Measurements from ENCODE around the gene MDGA2. TPM values are rescaled to one million over a fixed set of nuclear protein-coding genes. Genes with fewer than 3 reads are reported as not detected.
"Not testable (repeated sequence)": the region's sequence is repeated elsewhere in the genome, so short reads cannot be mapped to it uniquely, and the experiment has no call there.

Gene MDGA2
- total RNA-seq, 1 donor from 2014 or later, result 0.12 TPM

DNA sequence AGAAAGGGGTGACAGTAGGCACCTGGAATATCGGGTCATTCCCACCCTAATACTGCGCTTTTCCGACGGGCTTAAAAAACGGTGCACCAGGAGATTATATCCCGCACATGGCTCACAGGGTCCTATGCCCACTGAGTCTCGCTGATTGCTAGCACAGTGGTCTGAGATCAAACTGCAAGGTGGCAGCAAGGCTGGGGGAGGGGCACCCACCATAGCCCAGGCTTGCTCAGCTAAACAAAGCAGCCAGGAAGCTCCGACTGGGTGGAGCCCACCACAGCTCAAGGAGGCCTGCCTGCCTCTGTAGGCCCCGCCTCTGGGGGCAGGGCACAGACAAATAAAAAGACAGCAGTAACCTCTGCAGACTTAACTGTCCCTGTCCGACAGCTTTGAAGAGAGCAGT is 503.5 kb downstream of the MDGA2 start:
- DNase-seq (ENCODE audit: extremely low read depth, low read depth, low spot score), result not testable (repeated sequence)

DNA sequence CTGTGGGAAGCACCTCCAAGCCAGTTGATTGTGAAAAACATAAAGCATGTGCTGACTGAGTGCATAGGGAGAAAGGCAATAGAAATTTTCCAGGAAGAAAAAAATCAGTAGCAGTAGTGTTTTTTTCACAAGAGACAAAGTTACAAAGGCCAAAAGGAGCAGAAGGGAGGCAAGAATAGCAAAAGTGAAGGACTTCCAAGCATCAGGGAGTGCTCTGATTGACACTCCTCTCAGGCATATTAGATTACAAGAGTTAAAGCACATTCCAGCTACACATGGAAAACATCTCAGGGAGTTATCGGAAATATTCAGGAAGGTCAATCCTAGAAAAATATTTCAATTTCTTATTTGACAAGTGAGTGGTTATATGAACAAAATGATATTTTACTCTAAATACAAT is 508.0 kb downstream of the MDGA2 start:
- DNase-seq (ENCODE audit: extremely low read depth, low read depth, low spot score), result no peak

DNA sequence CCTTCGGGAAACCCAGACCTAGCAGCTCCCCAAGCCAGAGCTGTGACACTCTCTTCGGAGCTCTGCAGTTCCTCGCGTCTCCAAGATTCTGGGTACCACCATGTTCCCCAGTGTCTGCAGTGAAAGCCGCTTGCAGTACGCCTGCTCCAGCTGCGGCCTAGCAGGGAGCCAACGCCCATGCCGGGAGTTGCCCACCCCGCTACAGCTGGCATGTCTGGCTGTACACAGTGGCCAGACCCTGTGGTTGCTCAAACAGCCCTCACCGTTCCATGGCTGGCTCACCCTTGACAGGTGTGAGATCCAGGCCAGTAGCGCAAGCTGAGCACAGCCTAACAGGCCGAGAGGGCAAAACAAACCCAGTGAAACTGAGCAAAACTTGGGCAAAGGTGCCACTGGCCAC is 520.0 kb downstream of the MDGA2 start:
- no peak for DNase-seq (ENCODE audit: extremely low read depth, low read depth, low spot score)

DNA sequence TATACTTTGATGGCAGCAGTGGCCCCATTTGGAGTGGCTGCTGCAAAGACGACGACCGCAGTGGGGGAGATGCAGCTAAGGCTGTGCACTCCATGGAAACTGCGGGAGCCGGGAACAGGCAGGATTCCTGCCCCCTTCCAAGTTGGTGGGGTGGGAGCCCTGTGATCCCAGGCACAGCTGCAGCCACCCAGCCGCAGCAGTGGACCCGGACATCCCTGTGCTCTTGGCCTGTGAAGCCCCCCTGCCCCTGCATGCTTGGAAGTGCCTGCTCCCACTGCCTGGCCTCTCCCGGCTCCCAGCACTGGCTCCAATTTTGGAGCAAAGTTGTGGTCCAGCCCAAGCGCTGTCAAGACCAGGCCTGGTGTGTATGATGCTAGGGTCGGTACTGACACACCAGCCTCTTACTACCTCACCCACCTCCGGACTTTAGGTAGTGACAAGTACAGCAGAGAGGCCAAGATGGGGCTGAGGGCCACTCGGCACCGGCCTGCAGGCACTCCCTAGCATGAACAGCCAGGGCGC is 521.1 kb downstream of the MDGA2 start:
- no peak for DNase-seq (ENCODE audit: extremely low read depth, low read depth, low spot score)

DNA sequence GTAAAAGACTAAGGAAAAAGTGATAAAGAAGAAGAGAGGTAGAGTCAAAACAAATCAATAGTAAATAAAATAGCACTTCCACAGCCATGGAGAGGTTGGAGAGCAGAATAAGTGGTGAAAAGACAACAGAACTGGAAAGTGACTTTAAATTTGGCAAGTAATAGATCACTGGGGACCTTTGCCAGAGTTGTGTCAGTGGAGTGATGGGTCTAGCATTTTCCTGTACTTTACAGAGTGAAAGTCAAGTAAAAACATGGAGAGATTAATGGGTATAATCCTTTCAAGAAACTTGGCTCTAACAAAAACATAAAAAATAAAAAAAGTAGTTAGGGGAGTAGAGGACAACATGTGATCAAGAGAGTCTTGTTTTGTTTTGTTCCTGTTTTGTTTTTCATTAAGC is 521.7 kb downstream of the MDGA2 start:
- DNase-seq (ENCODE audit: extremely low read depth, low read depth, low spot score), result no peak

DNA sequence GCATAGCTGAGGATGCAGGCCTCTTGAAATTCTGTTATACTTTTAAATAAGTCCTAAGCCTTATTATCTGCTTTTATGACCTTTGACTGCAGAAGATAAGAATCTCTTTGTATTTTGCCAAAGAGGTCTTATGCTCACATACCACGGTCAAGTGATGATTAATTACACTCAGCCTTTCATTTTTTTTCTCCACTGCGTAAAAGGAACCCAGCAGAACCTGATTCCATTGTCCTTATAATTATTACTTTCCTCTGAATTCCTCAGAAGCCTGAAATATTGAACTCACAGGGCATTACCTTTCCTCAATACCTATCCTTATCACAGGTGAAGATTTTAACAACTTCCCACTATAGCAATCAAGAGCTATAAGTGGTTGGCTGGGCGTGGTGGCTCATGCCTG is 525.1 kb downstream of the MDGA2 start:
- DNase-seq (ENCODE audit: extremely low read depth, low read depth, low spot score), result no peak

DNA sequence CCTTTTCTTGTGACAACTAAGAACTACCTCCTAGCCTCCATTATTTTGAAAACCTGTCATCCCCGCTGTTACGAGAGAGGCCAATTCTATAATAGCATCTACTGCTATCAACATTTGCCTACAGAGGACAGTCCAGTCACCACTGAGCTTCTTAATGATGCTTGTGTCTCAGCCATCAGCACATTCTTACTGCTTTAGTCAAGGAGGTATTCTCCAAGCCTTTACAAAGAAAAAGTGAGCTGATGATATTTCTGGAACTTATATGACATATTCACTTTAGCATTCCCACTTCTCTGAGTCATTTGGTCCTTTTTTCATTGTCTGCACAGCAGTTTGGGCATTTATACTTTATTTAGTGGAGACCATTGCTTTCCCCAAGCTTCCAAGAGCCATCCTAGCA is 526.1 kb downstream of the MDGA2 start:
- DNase-seq (ENCODE audit: extremely low read depth, low read depth, low spot score), result no peak

DNA sequence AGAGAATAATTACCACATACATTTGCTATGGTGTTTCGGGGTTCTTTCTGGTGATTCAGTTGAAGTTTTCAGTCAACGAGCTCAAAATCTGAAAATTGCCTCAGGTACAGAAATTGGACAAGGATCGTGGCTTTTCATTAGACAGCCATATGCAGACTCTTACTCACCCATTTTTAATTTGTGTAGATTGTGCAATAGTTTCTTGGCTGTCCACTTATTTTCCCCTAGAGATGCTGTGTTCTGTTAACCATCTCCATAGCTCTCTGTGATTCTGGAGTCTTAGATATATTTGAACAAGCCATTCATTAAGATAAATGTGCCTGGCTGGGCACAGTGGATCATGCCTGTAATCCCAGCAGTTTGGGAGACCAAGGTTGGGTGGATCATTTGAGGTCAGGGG is 526.7 kb downstream of the MDGA2 start:
- no peak for DNase-seq (ENCODE audit: extremely low read depth, low read depth, low spot score)

DNA sequence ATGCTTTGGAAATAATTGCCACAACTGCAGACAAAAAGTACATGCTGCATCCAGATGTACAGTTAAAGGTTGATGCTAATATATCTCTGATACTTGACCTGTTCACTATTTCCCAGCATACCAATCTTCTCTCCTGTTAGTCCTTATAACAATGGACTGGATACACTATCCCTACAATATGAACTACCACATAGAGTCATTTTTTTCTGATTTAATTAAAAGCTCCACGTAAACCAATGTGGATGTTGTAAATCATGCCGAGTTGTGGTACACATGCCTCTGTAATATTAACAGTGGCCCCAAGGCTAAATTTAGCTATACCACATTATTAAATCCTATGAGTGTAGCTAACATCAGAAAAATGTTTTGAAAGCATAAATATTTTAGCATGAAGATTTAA is 554.8 kb downstream of the MDGA2 start:
- DNase-seq (ENCODE audit: extremely low read depth, low read depth, low spot score), result no peak

DNA sequence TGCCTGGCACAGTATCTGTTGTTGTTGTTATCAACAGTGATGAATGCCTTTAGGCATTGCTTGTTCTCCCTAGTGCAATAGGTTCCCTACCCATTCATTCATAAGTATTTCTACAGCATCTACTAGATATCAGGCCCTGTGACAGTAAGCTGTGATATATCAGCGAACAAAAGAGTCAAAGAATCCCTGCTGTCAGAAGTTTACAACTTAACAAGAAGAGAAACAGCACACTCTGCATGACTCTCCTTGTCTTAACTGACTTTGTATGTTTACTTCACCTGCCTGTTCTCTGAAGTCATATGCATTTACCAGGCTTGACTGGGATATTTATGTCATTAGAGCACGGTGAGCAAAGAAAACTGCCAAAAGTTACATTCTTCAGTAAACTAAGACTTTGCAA is 571.6 kb downstream of the MDGA2 start:
- no peak for DNase-seq (ENCODE audit: extremely low read depth, low read depth, low spot score)

DNA sequence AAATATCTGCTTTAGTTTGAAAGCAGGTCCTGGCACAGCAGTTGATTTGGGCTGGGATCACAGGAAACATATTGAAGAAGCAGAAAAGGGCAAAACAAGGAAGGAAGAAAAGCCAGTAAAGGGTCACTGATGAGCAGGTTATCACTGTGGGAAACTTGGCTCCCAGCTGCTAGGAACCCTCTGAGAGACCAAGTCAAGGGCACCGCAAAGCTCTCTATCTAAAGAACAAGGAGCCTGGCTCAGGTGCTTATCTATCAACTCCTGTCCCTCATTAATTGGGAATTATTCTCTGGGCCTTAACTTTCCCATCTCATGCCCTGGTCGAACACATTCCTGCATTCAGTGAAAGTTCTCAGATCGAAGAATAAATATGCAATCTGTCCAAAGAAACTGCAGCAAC is 572.9 kb downstream of the MDGA2 start:
- DNase-seq (ENCODE audit: extremely low read depth, low read depth, low spot score), result no peak

DNA sequence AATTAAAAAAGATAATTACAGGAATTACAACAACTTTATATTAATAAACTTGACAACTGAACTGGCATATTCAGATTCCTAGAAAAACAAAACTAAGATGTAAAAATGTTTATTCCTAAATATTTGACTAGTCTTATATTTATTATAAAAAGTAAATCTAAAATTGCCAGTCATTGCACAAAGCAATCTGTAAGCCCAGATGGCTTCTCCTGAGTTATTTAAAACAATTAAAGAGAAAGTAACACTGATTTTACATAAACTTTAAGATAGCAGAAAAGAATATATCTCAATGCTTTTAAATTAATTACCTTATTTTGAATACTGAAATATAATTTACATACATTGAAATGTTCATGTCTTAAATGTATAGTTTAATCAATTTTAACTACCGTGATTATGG is 589.7 kb downstream of the MDGA2 start:
- no peak for DNase-seq (ENCODE audit: extremely low read depth, low read depth, low spot score)

DNA sequence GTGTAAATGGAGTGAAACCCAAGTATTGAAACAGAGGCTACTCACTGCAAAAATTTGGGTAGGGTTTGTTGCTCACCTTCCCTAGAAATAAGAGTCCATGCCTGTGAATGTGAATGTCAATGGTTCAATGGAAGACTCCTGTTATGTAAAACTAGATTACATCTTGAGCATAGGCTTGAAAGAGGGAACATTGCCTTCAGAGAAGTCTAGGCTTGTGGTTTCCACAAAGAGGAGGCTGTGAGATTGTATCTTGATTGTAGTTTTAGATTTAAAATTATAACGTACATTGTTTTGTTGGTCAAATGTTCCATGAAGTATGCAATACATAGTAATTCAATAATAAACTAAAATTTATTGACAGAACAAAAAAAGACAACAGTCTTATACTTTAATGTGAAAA is 610.1 kb downstream of the MDGA2 start:
- DNase-seq (ENCODE audit: extremely low read depth, low read depth, low spot score), result no peak

DNA sequence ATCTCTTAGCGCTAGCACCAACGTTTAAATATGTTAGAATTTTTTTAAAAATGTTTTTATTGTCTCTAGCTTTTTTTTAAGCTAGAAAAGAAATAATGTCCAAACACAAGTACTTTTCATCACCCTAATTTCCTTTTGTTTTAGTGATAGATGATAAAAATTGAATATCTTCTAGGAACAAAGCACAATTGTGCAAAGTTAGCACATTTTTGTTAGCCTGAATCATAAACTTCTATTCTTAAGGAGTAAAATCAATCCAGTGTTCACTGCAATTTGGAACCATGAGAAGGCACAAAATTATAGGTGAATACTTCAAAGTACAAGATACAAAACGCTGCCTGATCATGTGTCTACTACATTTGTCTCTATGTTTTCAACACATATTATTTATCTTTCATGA is 615.4 kb downstream of the MDGA2 start:
- DNase-seq (ENCODE audit: extremely low read depth, low read depth, low spot score), result no peak

DNA sequence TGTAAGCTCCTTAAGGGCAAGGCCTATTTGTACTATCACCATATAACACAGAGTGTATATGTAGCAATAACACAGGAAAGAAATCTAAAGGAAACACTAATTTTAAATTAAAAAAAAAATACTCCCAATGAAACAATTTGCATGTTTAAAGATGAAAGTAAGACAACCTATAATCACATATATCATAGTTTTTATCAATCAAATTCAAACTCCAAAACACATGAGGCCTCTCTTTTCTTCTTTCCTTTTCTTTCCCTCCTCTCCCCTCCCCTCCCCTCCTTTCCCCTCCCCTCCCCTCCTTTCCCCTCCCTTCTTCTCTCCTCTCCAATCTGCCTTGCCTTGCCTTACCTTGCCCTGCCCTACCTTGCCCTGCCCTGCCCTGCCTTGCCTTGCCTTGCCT is 618.0 kb downstream of the MDGA2 start:
- no peak for DNase-seq (ENCODE audit: extremely low read depth, low read depth, low spot score)

DNA sequence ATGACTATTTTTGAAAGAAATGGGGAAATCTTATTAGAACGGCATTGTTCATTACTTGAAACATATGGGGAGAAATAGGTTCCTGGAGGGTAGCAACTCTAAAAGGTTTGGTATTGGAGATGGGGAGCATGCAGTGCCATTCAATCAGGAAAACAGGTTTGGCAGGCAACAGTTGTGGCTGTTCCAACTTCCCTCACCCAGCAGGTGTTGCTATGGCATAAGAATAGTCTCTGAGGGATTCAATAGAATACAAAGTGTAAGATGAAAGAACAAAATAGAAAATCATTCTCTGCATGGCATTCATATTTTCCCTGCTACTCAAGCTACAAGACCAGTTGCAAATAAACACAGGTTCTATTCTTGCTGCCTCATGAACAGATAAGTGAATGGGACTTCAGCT is 630.6 kb downstream of the MDGA2 start:
- no peak for DNase-seq (ENCODE audit: extremely low read depth, low read depth, low spot score)

DNA sequence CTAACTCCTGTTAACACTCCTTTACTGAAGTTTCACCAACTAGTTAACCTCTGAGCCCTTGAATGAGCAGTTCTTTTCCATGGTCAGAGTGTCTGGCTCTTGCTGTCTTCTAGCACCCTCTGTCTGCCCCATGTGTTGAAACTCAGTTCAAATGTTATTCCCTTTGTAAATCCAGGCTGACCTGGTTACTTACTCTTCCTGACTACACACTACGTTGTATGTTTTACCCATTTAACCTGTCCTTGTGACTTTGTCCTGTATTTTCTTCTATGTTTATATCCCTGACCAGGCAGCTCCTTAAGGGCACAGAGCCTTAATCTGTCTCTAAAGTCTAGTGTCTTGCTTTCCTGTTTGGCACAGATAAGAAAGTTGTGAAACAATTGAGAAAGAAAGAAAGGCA is 634.9 kb downstream of the MDGA2 start:
- DNase-seq (ENCODE audit: extremely low read depth, low read depth, low spot score), result no peak

DNA sequence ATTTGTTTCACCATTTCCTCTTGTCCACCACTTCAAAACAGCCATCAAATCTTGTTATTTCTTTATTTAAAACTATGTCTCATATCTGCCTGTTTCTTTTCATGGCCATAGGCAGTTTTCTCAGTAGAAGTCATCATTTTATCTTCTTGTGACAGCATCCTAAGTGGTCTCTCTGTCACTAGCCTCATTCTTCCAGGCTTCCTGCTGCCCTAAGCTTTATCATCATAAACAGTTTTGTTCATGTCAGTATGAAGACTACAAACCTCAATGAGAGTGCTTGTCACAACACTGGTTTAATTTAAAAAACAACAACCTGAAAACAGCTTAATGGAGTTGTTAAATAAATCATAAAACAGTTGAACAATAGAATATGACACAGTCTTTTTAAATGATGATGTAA is 636.1 kb downstream of the MDGA2 start:
- no peak for DNase-seq (ENCODE audit: extremely low read depth, low read depth, low spot score)

DNA sequence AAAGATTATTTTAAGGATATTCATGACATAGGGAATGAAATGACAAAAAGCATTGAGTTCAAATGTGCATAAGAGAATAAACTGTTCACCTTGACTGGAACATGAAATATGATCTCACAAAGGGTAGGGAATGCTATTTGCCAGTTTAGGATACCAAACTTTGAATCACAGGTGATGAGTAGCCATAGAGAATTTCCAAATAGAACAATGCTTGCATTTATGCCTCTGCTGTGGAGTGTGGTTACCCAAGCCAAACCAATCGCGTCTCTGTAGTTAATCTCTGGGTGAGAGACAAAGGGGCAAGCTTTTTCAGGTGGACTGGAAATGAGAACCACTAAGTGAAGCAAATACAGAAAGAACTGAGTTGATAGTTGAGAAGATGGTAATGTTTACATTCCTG is 652.7 kb downstream of the MDGA2 start:
- no peak for DNase-seq (ENCODE audit: extremely low read depth, low read depth, low spot score)

DNA sequence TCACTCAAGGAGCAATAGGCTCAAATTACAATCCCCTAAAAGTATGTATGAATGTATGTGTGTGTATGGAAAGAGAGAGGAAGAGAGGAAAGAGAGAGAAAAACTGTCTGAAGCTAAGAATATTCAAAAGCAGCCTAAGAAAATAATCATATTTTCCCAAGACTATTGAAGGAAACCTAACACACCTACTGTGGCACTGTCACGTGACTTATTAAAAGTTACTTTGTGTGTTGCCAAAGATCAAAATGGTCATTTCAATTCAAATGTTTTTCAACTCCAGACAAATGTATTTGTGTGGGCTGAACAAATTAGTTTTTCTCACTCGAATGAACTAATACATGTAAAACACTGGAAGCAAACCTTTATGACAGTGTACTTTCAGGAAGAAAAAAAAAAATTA is 654.9 kb downstream of the MDGA2 start:
- DNase-seq (ENCODE audit: extremely low read depth, low read depth, low spot score), result no peak

DNA sequence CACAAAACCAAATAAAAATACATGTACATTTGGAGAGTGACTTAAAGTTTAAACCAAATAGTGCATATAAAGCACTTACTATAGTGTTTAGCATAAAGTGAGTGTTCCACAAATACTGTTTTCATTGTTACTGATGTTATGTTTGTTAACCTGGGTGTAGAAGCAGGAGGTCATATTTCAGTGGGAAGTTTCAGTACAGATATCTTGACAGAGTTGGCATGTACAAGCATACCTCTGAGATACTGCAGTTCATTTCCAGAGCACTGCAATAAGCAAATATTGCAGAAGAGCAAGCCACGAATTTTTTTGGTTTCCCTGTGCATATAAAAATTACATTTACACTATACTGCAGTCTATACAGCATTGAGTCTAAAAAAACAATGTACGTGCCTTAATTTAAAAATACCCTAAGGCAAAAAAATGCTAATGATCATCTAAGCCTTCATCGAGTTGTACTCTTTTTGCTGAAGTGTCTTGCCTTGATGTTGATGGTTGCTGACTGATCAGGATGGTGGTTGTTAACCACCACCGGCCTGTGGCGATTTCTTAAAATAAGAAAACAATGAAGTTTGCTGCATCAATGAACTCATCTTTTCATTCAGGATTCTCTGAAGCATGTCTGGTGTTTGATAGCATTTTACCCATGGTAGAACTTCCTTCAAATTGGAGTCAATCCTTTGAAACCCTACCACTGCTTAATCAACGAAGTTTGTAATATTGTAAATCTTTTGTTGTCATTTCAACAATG is 662.7 kb downstream of the MDGA2 start:
- no peak for DNase-seq (ENCODE audit: extremely low read depth, low read depth, low spot score)

DNA sequence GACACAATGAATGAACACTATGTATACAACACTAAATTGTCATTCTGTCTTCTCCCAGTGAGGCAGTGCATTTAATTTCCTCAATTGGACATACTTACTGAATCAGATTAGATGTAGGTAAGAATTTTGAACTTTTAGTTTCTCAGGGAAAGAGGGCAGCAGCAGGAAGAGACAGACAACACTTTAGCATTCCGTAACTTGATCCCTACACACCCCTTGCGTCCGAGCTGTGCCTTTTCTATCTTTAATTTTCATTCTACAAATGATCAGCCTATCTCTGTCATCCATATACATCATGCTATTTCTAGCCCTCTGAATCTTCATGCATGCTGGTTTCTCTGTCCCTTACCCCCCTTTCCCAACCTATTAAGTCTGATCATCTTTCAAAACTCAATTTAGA is 665.8 kb downstream of the MDGA2 start:
- DNase-seq (ENCODE audit: extremely low read depth, low read depth, low spot score), result no peak

DNA sequence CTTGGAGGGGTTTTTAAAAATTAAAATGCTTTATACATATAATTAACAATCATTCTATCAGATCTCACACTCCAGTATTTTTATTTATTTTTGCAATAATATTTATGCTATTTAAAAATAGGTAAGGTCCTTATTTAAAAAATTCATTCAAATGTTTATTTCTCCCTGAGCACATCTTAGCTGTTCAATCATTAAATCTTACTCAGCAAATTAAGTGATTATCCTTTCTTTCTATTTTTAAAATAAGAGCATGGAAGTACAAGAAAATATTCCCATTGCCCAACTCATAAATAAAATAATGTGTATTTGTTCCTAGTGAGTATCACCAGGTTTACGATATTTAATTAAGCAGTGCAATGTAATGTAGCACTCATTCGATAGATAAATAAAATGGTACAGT is 666.7 kb downstream of the MDGA2 start:
- no peak for DNase-seq (ENCODE audit: extremely low read depth, low read depth, low spot score)

Data from glomerular endothelial cell (primary cell).